MV-4-11 (cell line): ENCODE data around the gene S100A8.

Source experiments
- DNase-seq: peaks from one replicate; lab custom pipeline; 2025; lab: John Stamatoyannopoulos, UW

S100A8 gene

GRCh38 chr1:153392822-153393221, 1.9 kb upstream of the S100A8 start:
- DNase-seq = no peak

- DNase-seq = no peak
Observed at GRCh38 chr1:153392258-153392657, 1.4 kb upstream of the S100A8 start.

- DNase-seq = peak; percentile 75
Observed at GRCh38 chr1:153389973-153390879, 647 bp downstream of the S100A8 start.

GRCh38 chr1:153389401-153389800, 1.5 kb downstream of the S100A8 start:
- DNase-seq = no peak

- no peak for DNase-seq
Observed at GRCh38 chr1:153387785-153388184, 3.1 kb downstream of the S100A8 start.

GRCh38 chr1:153387001-153387400, 3.9 kb downstream of the S100A8 start:
- no peak for DNase-seq

- DNase-seq = peak; percentile 98
Observed at GRCh38 chr1:153386500-153386901, 4.4 kb downstream of the S100A8 start.

- DNase-seq = no peak
Observed at GRCh38 chr1:153384958-153385580, 5.8 kb downstream of the S100A8 start.

GRCh38 chr1:153380711-153381110, 10.2 kb downstream of the S100A8 start:
- no peak for DNase-seq

GRCh38 chr1:153379591-153379990, 11.3 kb downstream of the S100A8 start:
- no peak for DNase-seq

- peak; percentile 92 for DNase-seq
Observed at GRCh38 chr1:153375511-153375910, 15.4 kb downstream of the S100A8 start, which contains the start of gene S100A12. Gene S100A12 (minus strand): TSS chr1:153375621. CDS start chr1:153374592, 1,029 bp downstream.

GRCh38 chr1:153374071-153374470, 16.8 kb downstream of the S100A8 start:
- peak; percentile 42 for DNase-seq

- no peak for DNase-seq
Observed at GRCh38 chr1:153372571-153372970, 18.3 kb downstream of the S100A8 start.

- no peak for DNase-seq
Observed at GRCh38 chr1:153371231-153371630, 19.6 kb downstream of the S100A8 start.

- no peak for DNase-seq
Observed at GRCh38 chr1:153370146-153370545, 20.7 kb downstream of the S100A8 start.

GRCh38 chr1:153368495-153368894, 22.4 kb downstream of the S100A8 start:
- peak; percentile 70 for DNase-seq

- DNase-seq = no peak
Observed at GRCh38 chr1:153367090-153367489, 23.8 kb downstream of the S100A8 start.

- no peak for DNase-seq
Observed at GRCh38 chr1:153366261-153366660, 24.6 kb downstream of the S100A8 start.

GRCh38 chr1:153365696-153366095, 25.2 kb downstream of the S100A8 start:
- no peak for DNase-seq

GRCh38 chr1:153364766-153365666, 25.9 kb downstream of the S100A8 start:
- peak; percentile 71 for DNase-seq

GRCh38 chr1:153364156-153364555, 26.7 kb downstream of the S100A8 start:
- DNase-seq = no peak

GRCh38 chr1:153363641-153364040, 27.2 kb downstream of the S100A8 start:
- DNase-seq = no peak
